Fibroblast of lung (primary cell): ENCODE measurements around the gene C1R. TPM values are rescaled to one million over a fixed set of nuclear protein-coding genes. Genes with fewer than 3 reads are reported as not detected.

Experiments
- DNase-seq, 2 donors: peaks; one replicate each; pipeline versions ENCODE4 v3.0.0 to v3.0.0-alpha.2; 2010; ENCODE audit warnings: low read depth in 2 of 2
- H2AFZ ChIP-seq: 2 replicates; pipeline ENCODE4 v1.5.1; 2012; ENCODE audit warnings: low read length, control low read depth, inconsistent platforms
- H3K27ac ChIP-seq: 2 replicates; pipeline ENCODE4 v1.5.1; 2011; ENCODE audit warnings: low read length, control low read depth; ENCODE audit not compliant: insufficient read depth
- H3K27me3 ChIP-seq: 2 replicates; pipeline ENCODE4 v1.5.1; 2011; ENCODE audit warnings: mild to moderate bottlenecking, low read length; ENCODE audit not compliant: control insufficient read depth, insufficient read depth
- H3K36me3 ChIP-seq: 2 replicates; pipeline ENCODE4 v1.5.1; 2011; ENCODE audit warnings: low read length; ENCODE audit not compliant: control insufficient read depth, insufficient read depth
- H3K4me1 ChIP-seq: 2 replicates; pipeline ENCODE4 v1.5.1; 2011; ENCODE audit warnings: low read length; ENCODE audit not compliant: control insufficient read depth, insufficient read depth; ENCODE audit errors: extremely low read depth
- H3K4me2 ChIP-seq: 2 replicates; pipeline ENCODE4 v1.5.1; 2011; ENCODE audit warnings: low read length, control low read depth; ENCODE audit not compliant: insufficient read depth; ENCODE audit errors: extremely low read depth
- H3K4me3 ChIP-seq, 4 experiments: fragments of 200-600 bp in 1 of 4; sonication (generic) in 1 of 4; replicated peaks in 1 of 4; 2 replicates each; pipeline ENCODE4 v1.5.1; 2011 to 2016; ENCODE audit warnings: low read length in 4 of 4, low read depth in 3 of 4, mild to moderate bottlenecking in 3 of 4, control low read depth in 2 of 4, inconsistent platforms in 1 of 4, mixed read lengths in 1 of 4; ENCODE audit not compliant: insufficient read depth in 1 of 4; ENCODE audit errors: control extremely low read depth in 1 of 4
- H3K79me2 ChIP-seq: 2 replicates; pipeline ENCODE4 v1.5.1; 2012; ENCODE audit warnings: mild to moderate bottlenecking, low read length, inconsistent platforms; ENCODE audit not compliant: control insufficient read depth, insufficient read depth
- H3K9ac ChIP-seq: 2 replicates; pipeline ENCODE4 v1.5.1; 2011; ENCODE audit warnings: mild to moderate bottlenecking, low read length, control low read depth; ENCODE audit not compliant: insufficient read depth
- H3K9me3 ChIP-seq: 2 replicates; pipeline ENCODE4 v1.5.1; 2012; ENCODE audit warnings: low read depth, low read length; ENCODE audit not compliant: control insufficient read depth, insufficient read depth
- H4K20me1 ChIP-seq: 2 replicates; pipeline ENCODE4 v1.5.1; 2011; ENCODE audit warnings: low read length; ENCODE audit not compliant: control insufficient read depth, insufficient read depth; ENCODE audit errors: extremely low read depth
- EZH2 ChIP-seq: IDR thresholded peaks from 2 replicates; pipeline ENCODE4 v1.5.1; 2012; ENCODE audit warnings: low read length, control low read depth, mild to moderate bottlenecking; ENCODE audit errors: missing control alignments
- polyA plus RNA-seq, 2 donors: library from polyadenylated mRNA; depleted of rRNA in 1 of 2; stranded (reverse) in 1 of 2; unstranded in 1 of 2; fragments of >200 nt; gene quantifications; 2 replicates each; pipeline ENCODE4 v1.2.1, GENCODE V29; 2011 to 2012; ENCODE audit warnings: missing spikeins in 1 of 2
- total RNA-seq: library from RNA; depleted of rRNA; stranded (reverse); fragments of >200 nt; gene quantifications from 2 replicates; pipeline ENCODE4 v1.2.1, GENCODE V29; 2014
- TF ChIP-seq, protein P1 (sequence below), 2 donors: IDR thresholded peaks in 1 of 2; conservative IDR thresholded peaks in 1 of 2; 1 replicate in 1 of 2; 2 replicates in 1 of 2; pipeline ENCODE4 v1.5.1; 2011 to 2012; ENCODE audit warnings: low read length in 2 of 2, control low read depth in 1 of 2, inconsistent platforms in 1 of 2, low read depth in 1 of 2, mild to moderate bottlenecking in 1 of 2

The C1R gene
- total and polyA plus RNA-seq, 2 donors (not counting 1 experiment from before 2014, with no cell fraction given) = 407 to 617 TPM

DNA sequence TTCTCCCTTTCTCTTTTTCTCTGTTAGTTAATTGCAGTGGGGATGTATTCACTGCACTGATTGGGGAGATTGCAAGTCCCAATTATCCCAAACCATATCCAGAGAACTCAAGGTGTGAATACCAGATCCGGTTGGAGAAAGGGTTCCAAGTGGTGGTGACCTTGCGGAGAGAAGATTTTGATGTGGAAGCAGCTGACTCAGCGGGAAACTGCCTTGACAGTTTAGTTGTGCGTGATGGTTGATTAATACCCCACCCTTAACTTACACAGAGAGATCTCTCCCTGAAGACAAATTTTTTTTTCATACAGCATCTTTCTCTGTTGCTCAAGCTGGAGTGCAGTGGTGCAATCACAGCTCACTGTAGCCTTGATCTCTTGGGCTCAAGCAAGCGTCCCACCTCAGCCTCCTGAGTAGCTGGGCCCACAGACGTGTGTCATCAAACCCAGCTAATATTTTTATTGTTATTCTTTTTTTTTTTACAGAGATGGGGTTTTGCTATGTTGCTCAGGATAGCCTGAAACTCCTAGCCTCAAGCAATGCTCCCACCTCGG lies 27.1 kb downstream of the C1R start:
- Histone ChIP-seq H3K79me2 (no peaks in the 10 kb centered on the region), H3K27ac (no peak overlapping the region), H3K27me3 (no peaks in the 10 kb centered on the region), H3K36me3 (peaks cover 17% of the 10 kb centered on the region), H3K9ac (no peak overlapping the region), H3K4me2 (no peak overlapping the region), H2AFZ (no peak overlapping the region), H3K4me1 (peaks cover 11% of the 10 kb centered on the region), H4K20me1 (no peaks in the 10 kb centered on the region), H3K9me3 (no peaks in the 10 kb centered on the region), H3K4me3 (no peak overlapping the region)
- no peak for TF ChIP-seq EZH2
- TF ChIP-seq, protein P1, sequence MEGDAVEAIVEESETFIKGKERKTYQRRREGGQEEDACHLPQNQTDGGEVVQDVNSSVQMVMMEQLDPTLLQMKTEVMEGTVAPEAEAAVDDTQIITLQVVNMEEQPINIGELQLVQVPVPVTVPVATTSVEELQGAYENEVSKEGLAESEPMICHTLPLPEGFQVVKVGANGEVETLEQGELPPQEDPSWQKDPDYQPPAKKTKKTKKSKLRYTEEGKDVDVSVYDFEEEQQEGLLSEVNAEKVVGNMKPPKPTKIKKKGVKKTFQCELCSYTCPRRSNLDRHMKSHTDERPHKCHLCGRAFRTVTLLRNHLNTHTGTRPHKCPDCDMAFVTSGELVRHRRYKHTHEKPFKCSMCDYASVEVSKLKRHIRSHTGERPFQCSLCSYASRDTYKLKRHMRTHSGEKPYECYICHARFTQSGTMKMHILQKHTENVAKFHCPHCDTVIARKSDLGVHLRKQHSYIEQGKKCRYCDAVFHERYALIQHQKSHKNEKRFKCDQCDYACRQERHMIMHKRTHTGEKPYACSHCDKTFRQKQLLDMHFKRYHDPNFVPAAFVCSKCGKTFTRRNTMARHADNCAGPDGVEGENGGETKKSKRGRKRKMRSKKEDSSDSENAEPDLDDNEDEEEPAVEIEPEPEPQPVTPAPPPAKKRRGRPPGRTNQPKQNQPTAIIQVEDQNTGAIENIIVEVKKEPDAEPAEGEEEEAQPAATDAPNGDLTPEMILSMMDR (conservative IDR thresholded peaks at IDR 0.05 in 1 of 2, IDR thresholded peaks at IDR 0.05 in 1 of 2; ENCODE audit: low read depth in 1 of 2, low read length in 2 of 2) = no peak
- no peak for DNase-seq

DNA sequence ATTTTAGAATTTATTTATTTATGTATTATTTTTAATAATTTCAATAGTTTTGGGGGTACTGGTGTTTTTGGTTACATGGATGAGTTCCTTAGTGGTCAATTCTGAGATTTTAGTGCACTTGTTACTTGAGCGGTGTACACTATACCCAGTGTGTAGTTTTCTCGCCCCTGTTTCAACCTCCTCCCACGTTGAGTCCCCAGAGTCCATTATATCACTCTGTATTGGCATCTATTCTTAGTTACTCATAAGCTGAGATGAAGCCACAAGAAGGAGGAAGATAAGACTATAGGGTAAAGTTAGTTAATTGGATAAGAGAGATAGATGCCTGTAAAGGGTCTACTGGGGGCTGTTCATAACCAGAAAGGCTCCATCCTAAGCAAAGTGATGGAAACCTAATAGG lies 27.7 kb downstream of the C1R start:
- Histone ChIP-seq H3K4me2 (no peak overlapping the region), H3K4me3 (no peak overlapping the region), H3K27me3 (no peaks in the 10 kb centered on the region), H3K36me3 (peaks cover 17% of the 10 kb centered on the region), H3K4me1 (peaks cover 17% of the 10 kb centered on the region), H3K9ac (no peak overlapping the region), H2AFZ (no peak overlapping the region), H3K9me3 (no peaks in the 10 kb centered on the region), H4K20me1 (no peaks in the 10 kb centered on the region), H3K79me2 (no peaks in the 10 kb centered on the region), H3K27ac (no peak overlapping the region)
- no peak for DNase-seq
- TF ChIP-seq, protein P1 (conservative IDR thresholded peaks at IDR 0.05 in 1 of 2, IDR thresholded peaks at IDR 0.05 in 1 of 2; ENCODE audit: low read depth in 1 of 2, low read length in 2 of 2) = no peak
- TF ChIP-seq EZH2 = no peak

DNA sequence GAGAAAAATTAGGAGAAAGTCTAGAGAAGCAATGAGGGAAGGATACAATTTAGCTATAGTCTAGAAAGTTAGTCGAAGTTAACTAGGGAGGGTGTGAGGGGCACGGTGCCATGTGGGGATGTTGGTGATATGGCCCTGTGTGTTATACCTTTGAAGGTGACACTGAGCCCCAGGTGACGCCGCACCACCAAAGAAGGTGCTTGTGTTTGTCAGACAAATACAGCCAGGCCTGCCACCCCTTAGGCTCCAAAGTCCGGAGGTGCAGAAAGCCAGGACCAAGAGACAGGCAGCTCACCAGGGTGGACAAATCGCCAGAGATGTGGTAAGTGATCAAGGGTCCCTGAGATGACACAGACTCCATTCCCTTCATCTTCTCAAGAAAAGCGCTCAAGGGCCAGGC lies 30.6 kb downstream of the C1R start:
- Histone ChIP-seq H3K9me3 (no peaks in the 10 kb centered on the region), H3K4me2 (peak overlapping the region; percentile 100), H3K36me3 (peaks cover 6% of the 10 kb centered on the region), H3K79me2 (no peaks in the 10 kb centered on the region), H3K27ac (peak overlapping the region; percentile 90), H3K27me3 (no peaks in the 10 kb centered on the region), H3K4me1 (peaks cover 17% of the 10 kb centered on the region), H2AFZ (no peak overlapping the region), H4K20me1 (no peaks in the 10 kb centered on the region), H3K9ac (peak overlapping the region; percentile 68), H3K4me3 (peak overlapping the region; percentile 59 to 90 (median 71))
- TF ChIP-seq, protein P1 (conservative IDR thresholded peaks at IDR 0.05 in 1 of 2, IDR thresholded peaks at IDR 0.05 in 1 of 2; ENCODE audit: low read depth in 1 of 2, low read length in 2 of 2) = no peak
- TF ChIP-seq EZH2 = no peak
- no peak for DNase-seq
